Cardiac muscle cell (in vitro differentiated cells and primary cell): ENCODE data around the gene KRTAP5-6. TPM values are rescaled to one million over a fixed set of nuclear protein-coding genes. Genes with fewer than 3 reads are reported as not detected.

Source experiments
- DNase-seq, 2 donors: peaks; one replicate each; pipeline versions ENCODE4 v3.0.0 to v3.0.0-alpha.2; 2010 to 2017; ENCODE audit warnings: low read depth in 1 of 2, low spot score in 1 of 2
- H3K27ac ChIP-seq: fragments of 200-600 bp; sonication (generic); 2 replicates; pipeline ENCODE4 v1.5.1; 2016
- H3K27me3 ChIP-seq: fragments of 200-600 bp; sonication (generic); 2 replicates; pipeline ENCODE4 v1.6.0; 2016; ENCODE audit warnings: control low read depth
- H3K36me3 ChIP-seq: fragments of 200-600 bp; sonication (generic); 2 replicates; pipeline ENCODE4 v1.5.1; 2016; ENCODE audit warnings: control low read depth
- H3K4me1 ChIP-seq: fragments of 200-600 bp; sonication (generic); 2 replicates; pipeline ENCODE4 v1.8.1; 2017; ENCODE audit warnings: low read depth, mild to moderate bottlenecking, mixed run types
- H3K4me3 ChIP-seq: fragments of 200-600 bp; sonication (generic); 2 replicates; pipeline ENCODE4 v1.5.1; 2016; ENCODE audit warnings: mild to moderate bottlenecking
- H3K9me3 ChIP-seq: fragments of 200-600 bp; sonication (generic); 2 replicates; pipeline ENCODE4 v1.5.1; 2017; ENCODE audit warnings: low read depth, mild to moderate bottlenecking, control low read depth
- CTCF ChIP-seq: IDR thresholded peaks from 2 replicates; pipeline ENCODE4 v1.5.1; 2012; ENCODE audit warnings: low read depth, mild to moderate bottlenecking, low read length
- polyA plus RNA-seq: library from polyadenylated mRNA; unstranded; fragments of >200 nt; fragmentation: Nextera tagmentation; extraction: Ambion mirVana; gene quantifications from 2 replicates; pipeline ENCODE4 v1.2.1, GENCODE V29; 2016
- total RNA-seq: library from RNA; depleted of rRNA; stranded (reverse); fragments of >200 nt; gene quantifications from 2 replicates; pipeline ENCODE4 v1.2.3, GENCODE V29; 2016

Gene KRTAP5-6
- total and polyA plus RNA-seq, 2 experiments from 2014 or later: not detected

- peak in 1 of 2 donors; percentile 17 for DNase-seq
- no peak for TF ChIP-seq CTCF
- H3K4me3 ChIP-seq: no peak overlapping the region
- H3K27ac ChIP-seq: no peak overlapping the region
- no peaks in the 10 kb centered on the region for H3K27me3 ChIP-seq
- H3K4me1 ChIP-seq: no peaks in the 10 kb centered on the region
- no peaks in the 10 kb centered on the region for H3K36me3 ChIP-seq
- H3K9me3 ChIP-seq: no peaks in the 10 kb centered on the region
Observed at GRCh38 chr11:1654388-1655167, 42.4 kb upstream of the KRTAP5-6 start.

- H3K36me3 ChIP-seq: no peaks in the 10 kb centered on the region
- H3K4me3 ChIP-seq: no peak overlapping the region
- no peaks in the 10 kb centered on the region for H3K4me1 ChIP-seq
- TF ChIP-seq CTCF: no peak
- no peak overlapping the region for H3K27ac ChIP-seq
- H3K9me3 ChIP-seq: no peaks in the 10 kb centered on the region
- H3K27me3 ChIP-seq: no peaks in the 10 kb centered on the region
- no peak for DNase-seq
Observed at GRCh38 chr11:1655168-1656060, 41.6 kb upstream of the KRTAP5-6 start.

- no peak for TF ChIP-seq CTCF
- H3K27ac ChIP-seq: no peak overlapping the region
- H3K9me3 ChIP-seq: no peaks in the 10 kb centered on the region
- no peak overlapping the region for H3K4me3 ChIP-seq
- no peaks in the 10 kb centered on the region for H3K36me3 ChIP-seq
- DNase-seq: no peak
- H3K4me1 ChIP-seq: no peaks in the 10 kb centered on the region
- H3K27me3 ChIP-seq: no peaks in the 10 kb centered on the region
Observed at GRCh38 chr11:1656061-1656441, 40.9 kb upstream of the KRTAP5-6 start.

GRCh38 chr11:1656670-1657069, 40.3 kb upstream of the KRTAP5-6 start:
- no peaks in the 10 kb centered on the region for H3K9me3 ChIP-seq
- H3K27ac ChIP-seq: no peak overlapping the region
- no peak for DNase-seq
- TF ChIP-seq CTCF: no peak
- H3K36me3 ChIP-seq: no peaks in the 10 kb centered on the region
- no peaks in the 10 kb centered on the region for H3K27me3 ChIP-seq
- H3K4me1 ChIP-seq: no peaks in the 10 kb centered on the region
- H3K4me3 ChIP-seq: no peak overlapping the region

- Histone ChIP-seq H3K4me3 (no peak overlapping the region), H3K27me3 (no peaks in the 10 kb centered on the region), H3K36me3 (no peaks in the 10 kb centered on the region), H3K9me3 (no peaks in the 10 kb centered on the region), H3K4me1 (no peaks in the 10 kb centered on the region), H3K27ac (no peak overlapping the region)
- no peak for TF ChIP-seq CTCF
- no peak for DNase-seq
Observed at GRCh38 chr11:1659506-1659905, 37.5 kb upstream of the KRTAP5-6 start.
